Measurements from ENCODE around the gene MEIOSIN. TPM values are rescaled to one million over a fixed set of nuclear protein-coding genes. Genes with fewer than 3 reads are reported as not detected.

MEIOSIN gene
- total RNA-seq, 1 donor from 2014 or later: not detected

DNA sequence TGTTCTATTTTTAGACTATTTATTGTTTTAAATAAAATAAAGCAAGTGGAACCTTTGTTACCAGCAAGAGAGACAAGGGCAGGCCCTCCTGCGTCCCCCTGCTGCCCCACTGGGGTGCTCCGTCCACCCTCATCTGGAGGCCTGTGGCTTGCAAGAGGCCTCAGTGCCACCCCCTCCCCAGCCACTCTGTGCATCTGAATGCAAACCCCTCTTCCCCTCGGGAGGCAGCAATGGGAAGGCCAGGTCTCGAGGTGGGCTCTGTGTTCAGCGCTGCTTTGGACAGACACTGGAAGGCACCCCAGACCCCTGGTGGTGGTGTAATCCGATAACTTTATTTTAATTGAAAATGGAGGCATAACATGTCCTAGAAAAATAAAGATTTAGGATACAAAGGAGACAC lies 31.2 kb downstream of the MEIOSIN start:
- Histone ChIP-seq H3K9me3 (ENCODE audit: control insufficient read depth in 3 of 3, low read length in 3 of 3) (no peaks in the 10 kb centered on the region), H3K4me3 (ENCODE audit: low read length in 3 of 3) (no peak overlapping the region), H3K9ac (ENCODE audit: low read depth in 1 of 3, low read length in 3 of 3) (peak overlapping the region; percentile 19 to 64 (median 20)), H3K4me1 (ENCODE audit: control insufficient read depth in 3 of 3, insufficient read depth in 3 of 3, low read length in 3 of 3) (peaks cover 37 to 53% (median 40%) of the 10 kb centered on the region in 3 donors), H3K36me3 (ENCODE audit: control insufficient read depth in 3 of 3, insufficient read depth in 3 of 3, low read length in 3 of 3) (peaks cover 2 to 4% (median 2%) of the 10 kb centered on the region in 3 donors), H3K27ac (ENCODE audit: low read depth, low read length) (peak overlapping the region; percentile 51), H3K27me3 (ENCODE audit: control insufficient read depth in 3 of 3, insufficient read depth in 3 of 3, low read length in 3 of 3) (no peaks in the 10 kb centered on the region)

DNA sequence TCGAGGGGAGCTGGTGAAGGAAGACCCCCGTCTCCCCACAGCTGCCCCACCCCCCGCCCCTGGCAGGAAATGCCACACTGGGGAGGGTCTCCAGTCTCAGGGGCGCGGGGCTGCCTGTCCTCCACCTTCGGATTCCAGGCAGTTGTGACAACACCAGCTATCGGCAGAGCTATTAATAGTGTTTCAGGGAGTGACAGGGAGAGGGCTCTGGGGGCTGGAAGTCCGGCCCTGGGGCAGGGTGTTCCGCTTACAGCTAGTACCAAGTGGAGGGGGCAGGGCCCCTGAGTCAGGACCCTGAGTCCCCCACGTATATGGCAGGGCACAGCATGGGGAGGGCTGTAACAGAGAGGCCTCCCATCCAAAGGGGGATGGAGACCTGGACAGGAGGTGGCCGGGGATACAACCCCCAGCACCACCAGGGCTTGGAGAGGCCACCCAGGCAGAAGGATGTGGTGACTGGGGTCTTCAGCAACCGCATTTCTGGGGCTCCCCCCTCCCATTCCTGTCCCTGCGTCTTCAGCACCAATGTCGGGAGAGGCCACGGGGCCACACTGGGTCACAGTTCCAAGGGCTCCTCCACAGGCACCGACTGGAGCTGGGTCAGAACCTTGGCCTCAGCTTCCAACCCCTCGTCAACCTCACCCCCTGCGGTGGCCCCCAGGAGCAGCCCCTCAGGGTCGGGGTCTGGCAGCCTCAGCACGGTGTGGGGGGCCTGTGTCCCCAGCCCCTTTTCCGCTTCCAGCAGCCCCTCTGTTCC lies 31.9 kb downstream of the MEIOSIN start:
- H3K27me3 ChIP-seq (ENCODE audit: control insufficient read depth in 3 of 3, insufficient read depth in 3 of 3, low read length in 3 of 3): no peaks in the 10 kb centered on the region
- H3K9me3 ChIP-seq (ENCODE audit: control insufficient read depth in 3 of 3, low read length in 3 of 3): no peaks in the 10 kb centered on the region
- peak overlapping the region; percentile 51 for H3K27ac ChIP-seq (ENCODE audit: low read depth, low read length)
- peaks cover 41 to 59% (median 45%) of the 10 kb centered on the region in 3 donors for H3K4me1 ChIP-seq (ENCODE audit: control insufficient read depth in 3 of 3, insufficient read depth in 3 of 3, low read length in 3 of 3)
- peak overlapping the region; percentile 19 to 90 (median 33) for H3K9ac ChIP-seq (ENCODE audit: low read depth in 1 of 3, low read length in 3 of 3)
- peaks cover 2 to 4% (median 2%) of the 10 kb centered on the region in 3 donors for H3K36me3 ChIP-seq (ENCODE audit: control insufficient read depth in 3 of 3, insufficient read depth in 3 of 3, low read length in 3 of 3)
- no peak overlapping the region for H3K4me3 ChIP-seq (ENCODE audit: low read length in 3 of 3)

DNA sequence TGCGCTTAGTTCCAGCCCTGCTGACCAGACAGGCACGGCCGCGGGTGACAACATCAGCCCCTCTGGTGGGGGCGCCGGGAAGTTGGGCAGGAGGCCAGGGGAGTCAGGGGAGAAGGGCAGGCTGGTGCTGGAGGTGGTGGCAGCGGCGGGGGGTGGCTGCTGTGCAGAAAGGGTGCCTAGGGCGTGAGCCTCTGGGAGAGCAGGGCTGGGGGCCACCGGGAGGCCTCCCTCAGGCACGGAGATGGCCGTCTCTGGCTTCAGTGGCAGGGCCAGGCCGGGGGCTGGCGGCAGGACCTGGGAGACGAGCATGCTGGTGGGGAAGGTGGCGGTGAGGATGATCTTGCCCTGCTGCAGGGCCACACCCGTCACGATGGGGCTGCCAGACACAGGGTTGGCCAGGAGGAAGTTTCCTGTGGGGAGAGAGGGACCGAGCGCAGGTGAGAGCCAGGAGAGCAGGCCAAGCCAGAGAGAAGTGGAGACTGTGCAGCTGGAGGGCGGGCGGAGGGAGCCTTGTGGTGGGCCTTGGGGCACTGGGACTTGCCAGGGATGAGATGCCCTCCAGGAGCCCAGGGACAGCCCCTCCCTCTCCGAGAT lies 32.6 kb downstream of the MEIOSIN start:
- Histone ChIP-seq H3K27me3 (ENCODE audit: control insufficient read depth in 3 of 3, insufficient read depth in 3 of 3, low read length in 3 of 3) (no peaks in the 10 kb centered on the region), H3K4me1 (ENCODE audit: control insufficient read depth in 3 of 3, insufficient read depth in 3 of 3, low read length in 3 of 3) (peaks cover 42 to 63% (median 45%) of the 10 kb centered on the region in 3 donors), H3K27ac (ENCODE audit: low read depth, low read length) (peak overlapping the region; percentile 93), H3K36me3 (ENCODE audit: control insufficient read depth in 3 of 3, insufficient read depth in 3 of 3, low read length in 3 of 3) (peaks cover 2 to 4% (median 2%) of the 10 kb centered on the region in 3 donors), H3K9me3 (ENCODE audit: control insufficient read depth in 3 of 3, low read length in 3 of 3) (no peaks in the 10 kb centered on the region), H3K9ac (ENCODE audit: low read depth in 1 of 3, low read length in 3 of 3) (peak overlapping the region in 2 of 3 donors; percentile 19 to 90), H3K4me3 (ENCODE audit: low read length in 3 of 3) (peak overlapping the region in 1 of 3 donors; percentile 87)

DNA sequence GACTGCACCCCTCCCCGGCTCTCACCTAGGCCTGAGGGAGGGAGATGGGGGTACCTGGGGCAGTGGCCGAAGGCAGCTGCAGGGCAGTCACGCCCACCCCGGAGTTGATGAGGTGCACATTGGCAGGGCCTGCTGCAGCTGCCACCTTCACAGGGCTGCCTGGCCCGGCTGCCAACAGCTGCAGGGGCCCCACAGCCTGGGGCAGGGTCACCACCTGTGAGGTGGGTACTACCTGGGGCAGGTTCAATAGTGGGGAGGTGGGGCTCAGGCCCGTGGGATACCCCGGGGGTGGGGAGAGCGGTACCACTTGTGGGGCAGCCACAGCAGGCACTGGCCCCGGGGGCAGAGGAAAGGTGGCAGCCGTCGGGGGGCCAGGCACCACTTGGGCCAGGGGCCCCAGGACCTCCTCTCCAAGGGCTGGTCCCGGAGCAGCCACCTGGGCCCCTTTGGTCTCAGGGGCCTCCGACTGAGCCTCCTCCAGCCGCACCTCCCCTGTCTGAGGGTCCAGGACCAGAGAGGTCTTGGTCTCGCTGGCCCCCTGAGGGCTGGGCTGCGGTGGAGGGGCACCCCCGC lies 33.1 kb downstream of the MEIOSIN start:
- peak overlapping the region; percentile 93 for H3K27ac ChIP-seq (ENCODE audit: low read depth, low read length)
- no peaks in the 10 kb centered on the region for H3K9me3 ChIP-seq (ENCODE audit: control insufficient read depth in 3 of 3, low read length in 3 of 3)
- peak overlapping the region in 2 of 3 donors; percentile 90 to 92 for H3K9ac ChIP-seq (ENCODE audit: low read depth in 1 of 3, low read length in 3 of 3)
- H3K4me3 ChIP-seq (ENCODE audit: low read length in 3 of 3): peak overlapping the region in 2 of 3 donors; percentile 87 to 91
- peaks cover 2 to 5% (median 4%) of the 10 kb centered on the region in 3 donors for H3K36me3 ChIP-seq (ENCODE audit: control insufficient read depth in 3 of 3, insufficient read depth in 3 of 3, low read length in 3 of 3)
- peaks cover 46 to 68% (median 50%) of the 10 kb centered on the region in 3 donors for H3K4me1 ChIP-seq (ENCODE audit: control insufficient read depth in 3 of 3, insufficient read depth in 3 of 3, low read length in 3 of 3)
- no peaks in the 10 kb centered on the region for H3K27me3 ChIP-seq (ENCODE audit: control insufficient read depth in 3 of 3, insufficient read depth in 3 of 3, low read length in 3 of 3)

DNA sequence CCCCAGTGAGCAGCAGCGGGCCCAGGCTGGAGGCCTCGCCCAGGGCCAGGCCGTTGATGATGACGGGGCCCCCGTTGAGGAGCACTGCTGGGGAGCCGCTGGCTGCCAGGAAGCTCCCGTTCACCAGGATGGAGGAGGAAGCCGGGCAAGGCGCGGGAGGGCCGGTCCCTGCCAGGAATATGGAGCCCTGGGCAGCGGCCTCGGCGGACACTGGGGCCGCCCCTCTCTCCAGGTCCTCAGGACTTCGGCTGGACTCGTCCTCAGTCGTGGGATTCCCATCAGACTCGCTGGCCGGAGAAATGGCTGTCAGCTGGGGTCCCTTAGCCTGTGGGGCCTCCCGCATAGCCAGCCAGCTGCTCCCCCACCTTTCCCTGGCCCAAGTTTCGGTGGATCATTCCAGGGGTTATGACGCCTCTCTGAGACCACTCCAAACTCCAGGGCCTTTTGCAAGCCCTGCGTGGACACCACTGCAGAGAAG lies 33.7 kb downstream of the MEIOSIN start:
- H3K27me3 ChIP-seq (ENCODE audit: control insufficient read depth in 3 of 3, insufficient read depth in 3 of 3, low read length in 3 of 3): no peaks in the 10 kb centered on the region
- H3K9me3 ChIP-seq (ENCODE audit: control insufficient read depth in 3 of 3, low read length in 3 of 3): no peaks in the 10 kb centered on the region
- peak overlapping the region; percentile 79 to 91 (median 87) for H3K4me3 ChIP-seq (ENCODE audit: low read length in 3 of 3)
- peak overlapping the region; percentile 81 to 92 (median 90) for H3K9ac ChIP-seq (ENCODE audit: low read depth in 1 of 3, low read length in 3 of 3)
- peak overlapping the region; percentile 93 for H3K27ac ChIP-seq (ENCODE audit: low read depth, low read length)
- H3K4me1 ChIP-seq (ENCODE audit: control insufficient read depth in 3 of 3, insufficient read depth in 3 of 3, low read length in 3 of 3): peaks cover 46 to 69% (median 50%) of the 10 kb centered on the region in 3 donors
- H3K36me3 ChIP-seq (ENCODE audit: control insufficient read depth in 3 of 3, insufficient read depth in 3 of 3, low read length in 3 of 3): peaks cover 2 to 5% (median 4%) of the 10 kb centered on the region in 3 donors

DNA sequence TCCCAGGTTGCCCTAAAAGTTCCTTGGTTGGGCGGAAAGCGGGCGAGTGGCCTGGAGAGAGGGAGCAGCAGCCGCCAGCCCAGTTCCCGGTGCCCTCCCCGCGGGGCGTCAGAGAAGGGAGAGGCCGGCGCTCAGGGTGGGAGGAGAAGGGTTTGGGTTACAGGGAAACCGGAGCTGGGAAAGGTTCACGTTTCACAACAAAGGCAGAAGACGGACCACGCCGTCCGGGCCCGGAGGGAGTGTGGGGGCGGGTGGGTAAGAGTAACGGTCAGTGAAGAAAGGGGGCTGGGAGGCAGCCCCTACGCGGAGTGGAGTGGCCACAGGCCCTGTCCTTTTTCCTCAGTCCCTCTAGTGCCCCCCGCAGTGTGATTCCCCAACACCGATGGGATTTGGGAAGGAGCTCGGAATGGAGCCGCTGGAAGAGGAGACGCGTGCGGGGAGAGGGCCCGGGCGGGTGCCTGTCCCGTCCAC lies 34.2 kb downstream of the MEIOSIN start:
- Histone ChIP-seq H3K4me1 (ENCODE audit: control insufficient read depth in 3 of 3, insufficient read depth in 3 of 3, low read length in 3 of 3) (peaks cover 46 to 69% (median 52%) of the 10 kb centered on the region in 3 donors), H3K4me3 (ENCODE audit: low read length in 3 of 3) (peak overlapping the region; percentile 79 to 91 (median 87)), H3K27ac (ENCODE audit: low read depth, low read length) (peak overlapping the region; percentile 93), H3K27me3 (ENCODE audit: control insufficient read depth in 3 of 3, insufficient read depth in 3 of 3, low read length in 3 of 3) (no peaks in the 10 kb centered on the region), H3K9me3 (ENCODE audit: control insufficient read depth in 3 of 3, low read length in 3 of 3) (no peaks in the 10 kb centered on the region), H3K9ac (ENCODE audit: low read depth in 1 of 3, low read length in 3 of 3) (peak overlapping the region; percentile 81 to 92 (median 90)), H3K36me3 (ENCODE audit: control insufficient read depth in 3 of 3, insufficient read depth in 3 of 3, low read length in 3 of 3) (peaks cover 6 to 9% (median 8%) of the 10 kb centered on the region in 3 donors)

DNA sequence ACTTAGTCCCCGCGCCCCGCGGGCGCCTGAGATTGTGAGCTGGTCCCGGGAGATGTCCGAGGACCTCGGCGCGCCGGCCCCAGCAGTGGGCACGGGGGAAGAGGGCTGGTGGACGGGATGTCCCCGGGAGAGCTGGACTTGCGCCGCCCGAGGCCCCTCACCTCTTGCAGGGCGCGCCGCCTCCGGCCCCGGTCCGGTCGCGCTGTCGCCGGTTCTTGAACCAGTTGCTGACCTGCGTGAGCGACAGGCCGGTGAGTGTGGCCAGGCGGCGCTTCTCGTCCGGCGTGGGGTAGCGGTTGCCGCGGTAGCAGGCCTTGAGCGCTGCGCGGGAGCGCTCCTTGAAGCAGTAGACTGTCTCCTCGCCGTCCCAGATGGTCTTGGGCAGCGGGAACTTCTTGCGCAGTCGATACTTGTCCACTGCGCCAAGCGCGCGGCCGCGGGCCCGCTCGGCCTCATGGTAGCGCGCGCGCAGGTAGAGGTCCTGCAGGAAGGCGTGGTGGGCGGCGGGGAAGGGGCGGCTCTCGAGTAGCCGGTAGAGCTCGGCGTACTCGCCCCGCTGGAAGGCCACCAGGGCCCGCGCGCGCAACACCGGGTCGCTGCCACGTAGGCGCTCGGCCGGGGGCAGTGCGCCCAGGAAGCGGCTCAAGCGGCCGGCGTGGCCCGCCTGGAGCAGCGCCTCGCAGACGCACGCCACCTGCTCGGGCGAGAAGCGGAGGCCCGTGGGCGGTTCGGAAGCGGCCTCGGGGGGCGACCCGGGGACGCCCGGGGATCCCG lies 34.8 kb downstream of the MEIOSIN start:
- Histone ChIP-seq H3K4me3 (ENCODE audit: low read length in 3 of 3) (peak overlapping the region; percentile 79 to 91 (median 87)), H3K9ac (ENCODE audit: low read depth in 1 of 3, low read length in 3 of 3) (peak overlapping the region; percentile 81 to 92 (median 90)), H3K4me1 (ENCODE audit: control insufficient read depth in 3 of 3, insufficient read depth in 3 of 3, low read length in 3 of 3) (peaks cover 46 to 73% (median 53%) of the 10 kb centered on the region in 3 donors), H3K27me3 (ENCODE audit: control insufficient read depth in 3 of 3, insufficient read depth in 3 of 3, low read length in 3 of 3) (no peaks in the 10 kb centered on the region), H3K9me3 (ENCODE audit: control insufficient read depth in 3 of 3, low read length in 3 of 3) (no peaks in the 10 kb centered on the region), H3K27ac (ENCODE audit: low read depth, low read length) (peak overlapping the region; percentile 93), H3K36me3 (ENCODE audit: control insufficient read depth in 3 of 3, insufficient read depth in 3 of 3, low read length in 3 of 3) (peaks cover 6 to 15% (median 14%) of the 10 kb centered on the region in 3 donors)

DNA sequence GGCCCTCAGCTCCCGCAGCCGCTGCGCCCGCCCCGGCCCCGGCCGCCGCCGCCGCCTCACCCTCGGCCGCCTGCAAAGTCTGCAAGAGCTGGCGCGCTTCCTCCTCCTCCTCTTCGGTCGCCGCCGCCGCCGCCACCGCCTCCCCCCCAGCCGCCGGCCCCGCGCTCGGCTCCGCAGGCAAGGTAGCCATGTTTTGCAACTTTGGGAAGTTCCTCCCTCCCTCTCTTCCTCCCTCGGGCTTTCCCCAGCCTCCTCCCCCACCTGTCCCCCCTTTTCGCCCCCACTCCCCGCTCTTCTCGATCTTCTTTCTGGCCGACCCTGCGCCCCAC lies 35.4 kb downstream of the MEIOSIN start:
- no peaks in the 10 kb centered on the region for H3K9me3 ChIP-seq (ENCODE audit: control insufficient read depth in 3 of 3, low read length in 3 of 3)
- H3K9ac ChIP-seq (ENCODE audit: low read depth in 1 of 3, low read length in 3 of 3): peak overlapping the region; percentile 77 to 90 (median 85)
- peak overlapping the region; percentile 74 to 95 (median 91) for H3K4me3 ChIP-seq (ENCODE audit: low read length in 3 of 3)
- peak overlapping the region; percentile 93 for H3K27ac ChIP-seq (ENCODE audit: low read depth, low read length)
- H3K27me3 ChIP-seq (ENCODE audit: control insufficient read depth in 3 of 3, insufficient read depth in 3 of 3, low read length in 3 of 3): no peaks in the 10 kb centered on the region
- H3K4me1 ChIP-seq (ENCODE audit: control insufficient read depth in 3 of 3, insufficient read depth in 3 of 3, low read length in 3 of 3): peaks cover 45 to 77% (median 52%) of the 10 kb centered on the region in 3 donors
- H3K36me3 ChIP-seq (ENCODE audit: control insufficient read depth in 3 of 3, insufficient read depth in 3 of 3, low read length in 3 of 3): peaks cover 6 to 20% (median 16%) of the 10 kb centered on the region in 3 donors
